IPS-18c (cell line): ENCODE results near the gene NKRF.

Experiments used
- H3K4me3 ChIP-seq: 2 replicates; pipeline ENCODE4 v1.7.0; 2013; ENCODE audit warnings: low read depth, mild to moderate bottlenecking, low read length, moderate library complexity; ENCODE audit not compliant: insufficient read depth
- H3K9me3 ChIP-seq: one replicate; pipeline ENCODE4 v1.6.1; 2013; ENCODE audit warnings: mild to moderate bottlenecking, low read length, moderate library complexity; ENCODE audit not compliant: control insufficient read depth, insufficient read depth

The NKRF gene

DNA sequence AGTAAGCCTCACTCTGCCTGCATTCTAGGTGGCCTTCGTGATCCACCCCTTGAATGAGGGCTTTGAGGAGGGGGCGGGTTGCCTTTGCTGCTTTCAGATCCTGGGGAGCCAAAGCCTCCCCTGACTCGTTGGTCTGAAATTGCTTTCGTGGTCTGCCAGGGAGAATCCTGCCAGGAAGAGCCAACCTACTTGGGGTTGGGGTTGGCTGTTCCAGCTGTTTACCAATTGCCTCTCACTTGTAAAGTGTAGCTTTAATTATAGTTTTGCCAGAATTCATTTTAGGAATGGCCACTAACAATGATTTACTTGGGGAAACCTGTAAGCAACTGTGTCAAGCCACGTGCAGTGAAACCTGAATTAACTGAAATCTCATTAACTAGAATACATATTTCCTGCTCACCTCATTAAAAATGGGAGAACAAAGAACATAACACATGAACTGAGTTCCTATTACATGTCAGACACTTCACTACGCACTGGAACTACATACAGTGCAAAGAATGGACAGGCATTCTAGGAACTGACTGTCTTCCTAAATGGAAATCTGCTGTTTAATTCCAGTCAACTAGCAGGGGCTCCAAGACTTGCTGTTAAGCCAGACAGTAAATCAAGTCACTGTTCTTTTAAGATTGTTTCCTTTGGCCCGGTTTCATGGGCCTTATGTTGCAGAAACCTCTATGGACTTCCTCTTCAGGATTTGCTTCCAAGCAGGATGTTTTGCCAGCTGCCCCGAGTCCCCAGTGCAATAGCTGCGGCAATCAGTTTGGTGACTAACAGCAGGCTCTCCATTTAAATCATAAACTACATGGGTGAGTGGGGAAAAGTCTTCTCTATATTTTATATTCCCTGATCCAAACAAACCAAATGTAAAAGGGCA, 16.4 kb upstream of the NKRF start:
- Histone ChIP-seq H3K4me3 (no peak overlapping the region), H3K9me3 (peaks cover 8% of the 10 kb centered on the region)

DNA sequence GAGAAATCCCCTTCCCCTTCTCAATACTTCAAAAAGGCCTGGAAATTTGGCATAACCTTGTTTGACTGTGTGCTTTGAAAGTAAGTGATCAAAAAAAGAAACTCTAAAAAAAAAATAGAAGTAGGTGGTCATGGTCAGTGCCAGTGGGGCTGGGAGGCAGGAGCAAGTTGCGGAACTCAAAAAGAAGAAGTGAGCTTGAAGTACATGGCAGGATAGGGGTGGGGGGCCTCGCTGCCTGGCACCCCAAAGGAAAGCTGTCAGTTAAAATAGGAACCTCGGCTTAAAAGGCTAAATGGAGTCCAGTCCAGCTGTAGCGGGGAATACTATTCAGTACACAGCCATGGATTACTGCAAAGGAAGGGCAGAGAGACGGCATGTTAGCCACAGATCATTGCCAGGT, 12.2 kb upstream of the NKRF start:
- H3K9me3 ChIP-seq, result peaks cover 5% of the 10 kb centered on the region
- H3K4me3 ChIP-seq, result no peak overlapping the region; the same call in 1 of the 2 replicates

DNA sequence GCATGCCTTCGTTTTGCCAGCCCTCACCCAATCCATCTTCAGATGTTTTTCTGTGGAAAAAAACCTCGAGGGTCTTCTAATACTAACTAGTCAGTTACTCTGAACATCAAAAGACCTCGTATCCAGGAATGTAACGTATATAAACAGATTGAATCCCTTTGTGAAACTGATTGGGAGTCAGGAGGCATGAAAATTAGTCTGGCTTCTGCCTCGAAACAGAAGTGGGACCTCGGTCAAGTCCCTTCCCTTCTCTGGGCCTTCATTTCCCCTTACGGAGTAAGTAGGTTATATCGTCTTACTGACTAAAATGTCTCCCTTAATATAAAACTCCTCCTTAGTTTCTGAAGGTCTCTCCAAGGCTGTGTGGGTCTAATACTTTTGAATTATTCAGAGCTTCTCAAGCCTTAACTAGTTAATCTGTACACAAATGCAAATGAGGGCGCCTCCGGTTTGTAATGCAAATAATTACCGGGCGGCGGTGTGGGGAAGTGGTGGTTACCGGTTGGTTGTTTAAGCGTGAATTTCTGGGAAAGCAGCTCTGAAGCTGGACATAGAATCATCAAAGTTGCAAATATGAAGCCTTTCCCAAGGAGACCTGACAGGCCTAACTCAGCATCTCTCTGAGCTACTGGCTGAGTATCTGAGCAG, 11.4 kb upstream of the NKRF start:
- Histone ChIP-seq H3K9me3 (peaks cover 7% of the 10 kb centered on the region), H3K4me3 (no peak overlapping the region)

DNA sequence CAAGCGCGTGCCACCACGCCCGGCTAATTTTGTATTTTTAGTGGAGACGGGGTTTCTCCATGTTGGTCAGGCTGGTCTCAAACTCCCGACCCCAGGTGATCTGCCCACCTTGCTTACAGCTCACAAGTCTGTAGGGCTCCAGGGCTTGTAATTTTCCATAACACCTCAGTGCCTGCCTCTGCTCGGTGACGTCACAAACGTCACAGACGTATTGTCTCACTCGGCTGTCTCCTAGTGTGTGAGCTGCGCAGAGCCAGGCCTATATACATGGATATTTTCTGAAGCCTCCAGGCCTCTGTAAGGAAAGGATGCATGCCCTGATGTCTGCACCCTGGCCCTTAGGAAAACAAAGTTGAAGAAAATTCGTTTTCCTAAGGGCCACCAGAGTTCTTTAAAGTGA, 8.6 kb upstream of the NKRF start:
- no peak overlapping the region for H3K4me3 ChIP-seq

GRCh38 chrX:119607018-119607389, 780 bp upstream of the NKRF start:
- peaks cover 6% of the 10 kb centered on the region for H3K9me3 ChIP-seq
- H3K4me3 ChIP-seq, result no peak overlapping the region

More for the DNA sequence above, 8.6 kb upstream of the NKRF start:
- H3K9me3 ChIP-seq, result peaks cover 11% of the 10 kb centered on the region

DNA sequence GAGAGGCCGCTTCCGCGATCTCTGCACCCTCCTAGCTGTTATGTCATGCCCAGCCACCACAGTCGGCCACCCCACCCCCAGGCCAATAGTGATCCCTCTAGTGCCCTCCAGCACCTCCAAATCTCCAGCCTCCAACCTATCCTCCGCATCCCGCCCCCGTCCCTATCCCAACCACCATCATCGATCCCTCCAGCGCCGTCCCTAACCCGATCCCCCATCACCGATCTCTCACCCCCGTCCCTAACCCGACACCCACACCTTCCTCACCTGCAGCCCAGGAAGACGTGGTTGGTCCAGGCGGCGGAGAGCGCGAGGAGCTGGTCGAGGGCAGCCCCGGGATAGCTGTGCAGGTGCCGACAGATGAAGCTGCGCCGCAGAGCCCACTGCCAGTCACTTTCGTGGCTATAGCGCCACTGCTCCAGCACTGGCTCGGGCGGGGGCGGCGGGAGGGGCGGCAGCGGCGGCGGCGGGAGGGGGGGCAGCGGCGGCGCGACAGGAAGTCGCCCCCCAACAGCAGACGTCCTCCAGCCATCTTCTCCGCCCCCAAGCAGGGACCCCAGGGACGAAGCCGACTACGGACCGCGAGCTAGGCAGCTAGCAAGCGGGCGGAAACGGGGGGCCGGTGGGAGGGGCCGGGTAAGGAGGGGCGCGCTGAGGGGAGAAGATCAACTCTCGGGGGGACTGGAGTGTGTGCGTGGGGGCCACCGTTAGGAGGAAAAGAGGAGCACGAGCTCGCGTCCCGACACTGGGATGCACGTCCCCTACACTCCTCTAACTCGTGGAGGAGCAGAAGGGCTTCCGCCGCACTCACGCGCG, 552 bp downstream of the NKRF start:
- peaks cover 2% of the 10 kb centered on the region for H3K9me3 ChIP-seq
- H3K4me3 ChIP-seq, result peak overlapping the region; percentile 61

DNA sequence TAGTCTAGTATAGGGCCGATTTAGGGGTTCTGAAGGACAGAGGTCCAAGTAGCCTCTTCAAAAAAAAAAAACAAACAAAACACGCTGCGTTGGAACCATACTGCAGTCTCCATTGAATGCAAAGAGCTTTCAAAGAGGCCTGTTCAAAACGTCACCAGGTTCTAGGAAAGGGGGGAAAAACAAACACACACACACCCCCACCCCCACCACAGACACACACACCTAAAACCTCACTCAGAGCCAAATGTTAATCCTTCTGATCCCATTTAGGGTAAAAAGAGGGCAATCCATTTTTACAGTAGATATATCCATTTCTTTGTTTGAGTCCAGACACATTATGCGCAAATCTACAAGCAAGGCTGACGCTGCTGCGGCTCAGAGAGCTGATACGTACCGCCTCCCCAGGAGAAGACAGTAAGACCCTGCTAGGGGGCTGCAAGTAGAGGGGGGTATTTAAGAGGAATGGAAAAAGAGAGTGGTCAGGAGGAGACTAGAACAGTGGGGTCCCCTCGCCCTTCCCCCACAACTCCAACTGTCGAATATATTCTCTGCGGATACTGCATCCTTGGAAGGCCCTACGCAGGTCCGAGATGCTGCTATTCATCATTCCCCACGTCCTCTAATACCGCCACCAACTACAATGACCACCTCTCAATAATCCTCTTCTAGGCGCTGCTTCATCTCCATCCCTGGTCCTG, 1.3 kb downstream of the NKRF start:
- peaks cover 4% of the 10 kb centered on the region for H3K9me3 ChIP-seq
- peak overlapping the region; percentile 45 for H3K4me3 ChIP-seq

- H3K4me3 ChIP-seq, result no peak overlapping the region
- peaks cover 7% of the 10 kb centered on the region for H3K9me3 ChIP-seq
Observed at GRCh38 chrX:119602701-119603255, 3.4 kb downstream of the NKRF start.

DNA sequence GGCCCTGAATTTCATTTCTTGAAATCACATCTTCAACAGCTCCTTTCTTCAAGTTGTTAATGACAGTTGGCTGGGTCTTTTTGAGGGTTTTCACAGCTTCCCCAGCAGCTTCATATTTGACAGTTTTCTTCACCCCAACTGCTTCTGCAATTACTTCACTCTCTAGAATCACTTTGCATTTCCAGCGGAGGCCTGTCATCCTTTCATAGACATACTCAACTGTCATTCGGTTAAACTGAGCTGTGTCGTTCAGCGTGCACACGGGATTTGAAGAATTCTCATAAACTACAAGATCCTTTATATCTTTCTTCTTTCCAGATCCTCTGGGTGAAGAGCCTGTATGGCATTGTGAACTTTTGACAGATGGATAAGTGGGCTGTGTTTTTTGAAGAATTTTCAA, 16.4 kb downstream of the NKRF start:
- H3K4me3 ChIP-seq, result no peak overlapping the region
- H3K9me3 ChIP-seq, result peaks cover 5% of the 10 kb centered on the region

DNA sequence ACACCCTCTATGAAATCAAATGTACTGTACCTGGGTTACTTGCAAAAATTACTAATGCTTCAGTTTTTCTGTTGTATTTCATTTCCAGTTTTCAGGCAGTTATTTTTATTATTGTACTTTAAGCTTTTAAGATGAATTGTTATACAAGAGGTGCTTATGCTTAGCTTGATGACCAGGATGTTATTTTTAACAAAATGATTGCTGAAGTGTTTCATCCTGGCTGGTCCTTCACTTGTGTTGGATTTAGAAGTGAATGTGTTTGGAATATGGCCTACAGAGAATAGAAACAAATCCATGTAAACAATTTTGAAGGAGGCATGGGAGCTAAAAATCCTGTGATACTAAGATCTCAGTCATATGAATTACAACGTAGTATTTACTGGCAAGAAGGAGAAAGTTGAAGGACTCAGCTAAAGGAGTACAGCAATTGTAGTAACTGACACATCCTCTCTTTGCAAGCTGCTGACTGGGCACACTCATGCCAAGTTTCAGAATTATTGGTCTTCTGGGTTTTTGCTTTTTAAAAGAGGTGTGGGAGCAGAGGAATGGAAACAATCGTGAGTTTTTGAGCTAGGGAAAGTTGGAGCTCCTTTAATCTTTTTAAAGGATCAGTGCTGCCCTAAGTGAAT, 22.7 kb downstream of the NKRF start:
- Histone ChIP-seq H3K4me3 (no peak overlapping the region), H3K9me3 (peaks cover 3% of the 10 kb centered on the region)

DNA sequence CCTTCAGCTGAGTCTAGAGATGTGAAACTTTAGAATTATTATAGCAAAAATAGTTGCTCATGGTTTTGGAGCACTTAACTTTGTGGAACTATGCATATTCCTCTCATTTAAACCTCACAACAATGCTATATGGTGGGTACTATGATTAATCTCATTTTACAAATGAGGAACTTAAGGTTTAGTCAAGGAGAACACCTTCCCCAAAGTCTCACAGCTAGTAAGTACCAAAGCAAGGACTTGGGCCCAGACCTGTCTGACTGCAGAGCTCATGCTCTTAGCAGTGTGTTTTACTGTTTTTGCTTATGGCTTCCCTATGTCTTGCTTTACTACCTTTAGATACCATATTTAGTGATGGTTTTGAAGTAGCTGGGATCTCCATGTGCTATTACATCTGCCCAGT, 26.8 kb downstream of the NKRF start:
- H3K9me3 ChIP-seq, result peaks cover 3% of the 10 kb centered on the region
- H3K4me3 ChIP-seq, result no peak overlapping the region

DNA sequence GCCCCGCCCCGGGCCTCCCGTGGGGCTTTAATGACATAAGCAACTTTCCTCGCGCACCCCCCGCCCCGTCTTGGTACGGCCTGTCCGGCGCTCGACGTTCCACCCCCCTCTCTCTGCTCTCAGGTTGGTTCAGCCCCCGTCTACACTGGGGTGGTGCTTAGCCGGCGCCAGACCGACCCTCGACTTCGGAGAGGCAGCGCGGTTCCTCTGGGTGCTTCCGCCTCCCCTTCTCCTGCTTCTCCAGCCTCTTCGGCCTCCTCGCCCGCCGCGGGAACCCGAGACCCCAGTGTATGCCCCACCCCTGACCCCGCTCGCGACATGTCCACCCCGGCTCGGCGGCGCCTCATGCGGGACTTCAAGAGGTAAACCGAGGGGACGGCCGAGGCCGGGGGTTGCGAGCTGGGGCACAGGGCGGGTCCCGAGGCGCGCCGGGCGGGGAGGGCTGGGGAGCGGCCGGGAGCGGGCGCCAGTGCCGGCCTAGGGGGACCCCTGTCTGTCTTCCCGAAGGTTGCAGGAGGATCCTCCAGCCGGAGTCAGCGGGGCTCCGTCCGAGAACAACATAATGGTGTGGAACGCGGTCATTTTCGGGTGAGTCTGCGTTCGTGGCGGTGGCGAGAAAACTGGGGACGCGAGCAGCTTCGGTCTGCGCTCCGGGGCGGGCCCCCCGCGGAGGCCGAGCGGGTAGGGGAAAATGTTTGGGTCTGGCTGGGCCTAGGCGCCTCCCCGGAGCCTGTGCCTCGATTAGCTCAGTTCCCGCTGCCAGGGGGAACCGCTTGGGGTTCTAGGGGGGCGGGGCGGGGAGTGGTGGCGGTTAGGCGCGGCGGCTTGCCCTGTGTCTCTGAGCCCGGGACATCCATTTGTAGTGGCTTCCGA, 31.6 kb downstream of the NKRF start, which contains the start of gene UBE2A:
Gene UBE2A, plus strand, starts transcription at position 170 of the 873 bp plus-strand sequence. Its CDS starts 149 bp downstream, at position 319.
- peak within 1 kb of the TSS; percentile 71 for H3K4me3 ChIP-seq
- peaks cover 3% of the 10 kb centered on the region for H3K9me3 ChIP-seq

- peak overlapping the region; percentile 46 for H3K4me3 ChIP-seq
- H3K9me3 ChIP-seq, result peaks cover 3% of the 10 kb centered on the region
Observed at GRCh38 chrX:119573840-119574393, 32.3 kb downstream of the NKRF start.

DNA sequence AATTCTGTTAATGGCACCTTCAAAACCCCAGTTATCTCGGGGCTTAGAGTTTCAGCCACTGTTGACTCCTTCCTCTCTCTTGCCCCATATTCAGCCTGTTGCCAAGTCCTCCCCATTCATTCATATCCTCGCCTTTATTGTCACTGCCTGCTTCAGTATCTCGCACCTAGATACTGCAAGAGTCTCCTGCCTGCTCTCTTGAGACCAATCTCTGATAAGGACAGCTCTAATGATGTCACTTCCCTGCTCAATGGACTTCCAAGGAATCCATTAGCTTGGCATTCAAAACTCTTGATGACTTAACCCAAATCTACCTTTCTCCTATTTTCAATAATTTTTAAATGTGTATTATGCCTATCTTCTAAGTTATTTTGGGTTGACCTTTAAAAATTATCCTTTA, 33.0 kb downstream of the NKRF start:
- peaks cover 5% of the 10 kb centered on the region for H3K9me3 ChIP-seq
- peak overlapping the region; percentile 46 for H3K4me3 ChIP-seq

GRCh38 chrX:119570351-119570835, 35.8 kb downstream of the NKRF start:
- Histone ChIP-seq H3K9me3 (peaks cover 5% of the 10 kb centered on the region), H3K4me3 (no peak overlapping the region)
